Activated CD4-positive, CD25-positive, alpha-beta regulatory T cell treated with anti-CD3 and anti-CD28 coated beads, Interleukin-2, amount 50 U/mL, for 24 hours (primary cell): ENCODE results near the gene ARGLU1.
A peak's percentile ranks its signal among the peaks of the same experiment; 100 is the strongest.

Experiments used
- ATAC-seq, 2 donors: fragments of 150-1000 bp; cut with Tn5 transposase; one replicate each; pipeline ENCODE4 v1.10.0; 2021; ENCODE audit warnings: mild to moderate bottlenecking in 1 of 2, moderate library complexity in 1 of 2

Gene ARGLU1

DNA sequence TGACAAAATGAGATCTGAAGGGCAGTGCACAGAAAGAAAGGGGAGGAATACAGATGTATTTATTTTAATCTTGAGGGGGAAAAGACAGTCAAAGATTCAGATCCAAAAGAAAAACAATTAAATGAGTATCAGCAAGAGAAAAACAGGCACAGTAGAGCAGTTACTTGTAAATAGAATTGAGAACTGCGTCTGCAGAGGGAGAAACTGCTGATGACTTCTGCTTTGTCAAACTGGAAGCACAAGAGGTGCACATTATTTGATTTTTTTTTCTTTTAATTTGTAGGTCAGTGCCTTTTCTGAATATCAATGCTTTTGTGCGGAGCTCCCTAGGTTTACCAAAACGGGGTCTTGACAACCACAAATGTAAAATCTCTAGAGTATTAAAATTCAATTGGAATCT, 69.8 kb downstream of the ARGLU1 start:
- no peak for ATAC-seq

- no peak for ATAC-seq
Observed at GRCh38 chr13:106497079-106497478, 70.9 kb downstream of the ARGLU1 start.

DNA sequence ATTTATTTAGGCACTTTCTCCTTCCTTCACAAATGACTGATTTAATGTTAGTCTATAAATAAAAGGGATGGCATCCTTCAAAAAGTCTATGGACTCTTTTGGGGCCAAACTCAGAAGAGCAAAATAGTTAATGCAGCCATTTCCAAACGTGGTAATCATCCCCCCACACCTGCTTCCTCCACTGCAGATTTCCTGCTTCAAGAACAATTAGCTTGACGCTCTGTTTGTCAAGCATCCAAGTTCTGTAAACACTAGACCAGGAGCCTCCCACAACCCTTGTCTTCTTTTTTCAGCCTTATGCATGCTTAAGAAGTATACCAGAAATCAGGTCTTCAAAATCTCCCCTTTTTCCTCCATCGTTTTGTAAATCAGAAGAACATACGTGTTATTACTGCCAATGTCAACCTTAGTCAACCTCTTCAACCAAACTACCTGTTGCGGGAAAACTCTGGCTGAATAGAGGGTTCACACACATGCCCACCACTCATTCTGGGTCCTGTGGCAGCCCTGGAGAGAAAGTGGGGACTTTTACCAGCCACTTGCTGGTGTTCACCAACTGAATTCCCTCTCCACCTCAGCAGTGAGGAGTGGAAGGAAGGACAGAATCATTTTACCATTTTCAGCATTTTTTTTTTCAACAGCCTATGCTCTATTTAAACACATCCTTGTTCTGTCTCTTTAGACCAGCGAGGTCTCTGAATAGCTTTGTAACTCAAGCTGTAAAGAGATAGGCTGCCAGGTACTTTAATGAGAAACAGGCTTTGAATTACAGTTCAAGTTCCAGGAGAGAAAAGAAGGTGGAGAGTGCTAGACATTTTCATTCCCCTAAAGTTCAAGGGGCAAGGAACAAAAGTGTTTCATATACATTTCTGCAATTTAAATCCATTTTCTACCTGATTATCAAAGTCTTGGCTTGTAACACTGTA, 71.6 kb downstream of the ARGLU1 start:
- no peak for ATAC-seq

DNA sequence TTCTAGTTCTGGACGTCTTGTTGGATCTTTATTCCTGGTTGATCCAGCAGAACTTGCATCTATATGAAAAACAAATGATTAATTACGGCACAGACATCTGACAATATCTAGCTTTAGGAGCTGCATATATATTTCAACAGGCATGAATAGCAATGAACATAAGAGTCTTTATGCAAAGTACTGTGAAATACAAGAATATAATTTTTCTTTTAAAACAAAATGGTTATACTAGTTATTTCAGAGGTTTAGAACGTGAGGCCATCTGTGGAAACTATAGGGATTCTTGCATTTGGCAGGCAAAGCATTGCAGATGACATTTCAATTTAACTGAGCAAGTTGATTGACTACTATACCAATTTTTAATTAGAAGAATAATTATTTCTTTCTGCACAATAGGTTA, 73.0 kb downstream of the ARGLU1 start:
- ATAC-seq: no peak

- ATAC-seq: no peak
Observed at GRCh38 chr13:106494506-106494905, 73.4 kb downstream of the ARGLU1 start.

DNA sequence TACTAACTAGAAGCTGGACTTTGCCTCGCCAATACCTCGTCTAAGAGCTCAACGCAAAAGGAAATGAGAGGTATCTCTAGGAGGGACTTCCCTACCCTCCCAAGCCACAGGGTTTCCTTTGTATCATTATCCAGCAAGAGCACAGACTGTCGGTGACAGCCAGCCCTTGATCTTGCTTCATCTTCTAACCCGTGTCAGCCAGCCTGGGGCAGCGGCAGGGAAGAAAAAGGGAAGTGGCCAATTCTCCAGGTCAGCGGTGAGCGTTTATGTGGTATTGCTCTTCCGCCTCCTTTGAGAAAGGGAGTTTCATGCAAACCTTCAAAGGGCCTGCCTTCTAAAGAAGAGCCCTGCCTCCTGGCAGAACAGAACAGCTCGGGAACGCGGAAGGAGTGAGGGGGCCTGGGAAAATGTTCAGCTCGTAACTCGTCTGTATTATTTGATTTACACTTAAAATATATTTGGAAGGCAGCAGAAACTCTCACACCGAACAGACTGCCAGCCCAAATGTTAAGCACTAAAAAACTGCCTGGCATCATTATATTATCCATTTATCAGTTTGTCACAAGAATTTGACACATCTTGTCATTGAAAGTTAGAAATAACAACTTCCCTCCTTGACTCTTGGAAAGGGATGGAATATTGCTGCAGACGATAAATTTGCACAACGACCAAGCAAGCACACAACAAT, 74.3 kb downstream of the ARGLU1 start:
- ATAC-seq: peak; percentile 20 to 21

- ATAC-seq: no peak
Observed at GRCh38 chr13:106492588-106493475, 75.1 kb downstream of the ARGLU1 start.

DNA sequence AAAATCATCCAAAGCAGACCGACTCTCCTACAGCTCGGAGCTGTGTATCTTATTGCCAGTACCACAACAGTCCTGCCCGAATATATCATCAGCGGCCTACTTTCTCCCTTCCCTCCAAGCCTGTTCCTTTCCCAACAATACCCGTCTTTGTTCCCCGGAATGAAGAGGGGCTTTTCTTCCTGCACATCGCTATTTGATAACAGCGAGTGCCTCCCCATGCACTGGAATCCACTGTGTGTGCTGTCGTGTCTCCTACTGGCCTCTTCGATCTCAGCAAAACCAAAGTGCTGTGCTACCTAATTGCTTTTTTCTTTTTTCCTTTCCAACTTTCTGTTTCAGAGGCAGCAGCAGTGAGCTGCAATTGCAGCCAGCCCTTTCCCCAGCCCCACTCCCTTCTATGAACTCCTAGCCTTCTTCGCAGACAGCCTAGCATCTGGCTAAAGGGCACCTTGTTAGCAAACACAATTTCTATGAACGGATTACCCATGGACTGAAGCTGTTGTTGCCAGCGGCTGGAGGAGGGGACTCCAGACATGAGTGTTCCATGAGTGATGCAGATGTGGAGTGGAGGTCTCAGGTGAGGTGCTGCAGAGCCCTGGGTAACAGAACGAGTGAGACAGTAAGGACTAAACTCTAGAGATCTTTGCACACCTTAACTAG, 75.9 kb downstream of the ARGLU1 start:
- ATAC-seq: no peak
